ENCODE data around the gene TMEM63C.

TMEM63C gene, protein sequence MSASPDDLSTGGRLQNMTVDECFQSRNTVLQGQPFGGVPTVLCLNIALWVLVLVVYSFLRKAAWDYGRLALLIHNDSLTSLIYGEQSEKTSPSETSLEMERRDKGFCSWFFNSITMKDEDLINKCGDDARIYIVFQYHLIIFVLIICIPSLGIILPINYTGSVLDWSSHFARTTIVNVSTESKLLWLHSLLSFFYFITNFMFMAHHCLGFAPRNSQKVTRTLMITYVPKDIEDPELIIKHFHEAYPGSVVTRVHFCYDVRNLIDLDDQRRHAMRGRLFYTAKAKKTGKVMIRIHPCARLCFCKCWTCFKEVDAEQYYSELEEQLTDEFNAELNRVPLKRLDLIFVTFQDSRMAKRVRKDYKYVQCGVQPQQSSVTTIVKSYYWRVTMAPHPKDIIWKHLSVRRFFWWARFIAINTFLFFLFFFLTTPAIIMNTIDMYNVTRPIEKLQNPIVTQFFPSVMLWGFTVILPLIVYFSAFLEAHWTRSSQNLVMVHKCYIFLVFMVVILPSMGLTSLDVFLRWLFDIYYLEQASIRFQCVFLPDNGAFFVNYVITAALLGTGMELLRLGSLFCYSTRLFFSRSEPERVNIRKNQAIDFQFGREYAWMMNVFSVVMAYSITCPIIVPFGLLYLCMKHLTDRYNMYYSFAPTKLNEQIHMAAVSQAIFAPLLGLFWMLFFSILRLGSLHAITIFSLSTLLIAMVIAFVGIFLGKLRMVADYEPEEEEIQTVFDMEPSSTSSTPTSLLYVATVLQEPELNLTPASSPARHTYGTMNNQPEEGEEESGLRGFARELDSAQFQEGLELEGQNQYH

DNA sequence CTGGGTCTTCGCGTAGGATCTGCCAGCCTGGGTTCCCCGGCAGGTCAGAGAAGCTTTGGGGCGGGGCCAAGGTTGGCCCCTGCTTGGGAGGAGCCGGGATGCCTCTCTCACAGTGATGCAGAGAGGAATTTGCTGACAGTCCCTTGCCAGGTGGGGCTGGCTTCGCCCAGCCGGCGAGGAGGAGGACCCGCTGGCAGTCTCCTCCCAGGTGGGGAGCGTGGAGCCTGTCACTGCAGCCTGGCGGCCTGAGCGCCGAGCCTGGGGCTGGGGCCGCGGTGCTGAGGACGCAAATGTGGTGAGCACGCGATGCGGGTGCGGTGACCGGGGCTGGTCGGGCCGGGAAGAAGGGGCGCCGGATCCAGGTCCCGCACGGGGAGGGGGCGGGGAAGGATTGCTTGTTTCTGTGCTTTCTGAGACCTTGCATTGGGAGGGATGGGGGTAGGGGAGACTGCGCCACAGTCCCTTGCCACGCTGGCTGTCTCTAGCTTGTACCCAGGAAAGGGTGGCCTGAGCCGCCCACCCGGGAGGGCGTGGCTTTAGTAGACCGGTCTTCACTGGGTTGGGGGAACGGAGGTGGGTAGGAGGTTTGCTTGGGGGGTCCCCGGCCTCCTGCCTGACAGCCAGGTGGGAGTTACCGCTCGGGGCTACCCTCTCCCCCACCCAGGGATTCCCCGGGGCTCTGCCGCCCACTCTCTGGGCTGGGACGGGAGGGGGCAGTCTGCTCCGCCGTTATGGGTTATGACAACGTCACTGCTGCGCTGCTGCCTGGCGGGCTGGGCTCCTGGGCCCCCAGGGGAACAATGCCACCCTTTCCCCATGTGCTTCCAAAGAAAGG lies at the start of gene TMEM63C:
Gene TMEM63C (plus strand): TSS at position 196 of the 835 bp plus-strand sequence. CDS start 37,016 bp downstream, outside the sequence.
- peak within 1 kb of the TSS; percentile 88 for H3K4me2 ChIP-seq (ENCODE audit: low read depth, low read length)
- H3K9ac ChIP-seq (ENCODE audit: low read length) = peak within 1 kb of the TSS; percentile 60
- H3K9me2 ChIP-seq (replicated peaks; ENCODE audit: insufficient read depth, low read length) = no peaks in the 10 kb centered on the region
- H4K20me1 ChIP-seq (ENCODE audit: insufficient read depth, low read length) = no peaks in the 10 kb centered on the region
- TF ChIP-seq EZH2phosphoT487 (IDR thresholded peaks at IDR 0.05; ENCODE audit: low read length) = no peak
- TF ChIP-seq EZH2 (optimal IDR thresholded peaks at IDR 0.05; ENCODE audit: low read depth, low read length) = no peak
- TF ChIP-seq, protein P1, sequence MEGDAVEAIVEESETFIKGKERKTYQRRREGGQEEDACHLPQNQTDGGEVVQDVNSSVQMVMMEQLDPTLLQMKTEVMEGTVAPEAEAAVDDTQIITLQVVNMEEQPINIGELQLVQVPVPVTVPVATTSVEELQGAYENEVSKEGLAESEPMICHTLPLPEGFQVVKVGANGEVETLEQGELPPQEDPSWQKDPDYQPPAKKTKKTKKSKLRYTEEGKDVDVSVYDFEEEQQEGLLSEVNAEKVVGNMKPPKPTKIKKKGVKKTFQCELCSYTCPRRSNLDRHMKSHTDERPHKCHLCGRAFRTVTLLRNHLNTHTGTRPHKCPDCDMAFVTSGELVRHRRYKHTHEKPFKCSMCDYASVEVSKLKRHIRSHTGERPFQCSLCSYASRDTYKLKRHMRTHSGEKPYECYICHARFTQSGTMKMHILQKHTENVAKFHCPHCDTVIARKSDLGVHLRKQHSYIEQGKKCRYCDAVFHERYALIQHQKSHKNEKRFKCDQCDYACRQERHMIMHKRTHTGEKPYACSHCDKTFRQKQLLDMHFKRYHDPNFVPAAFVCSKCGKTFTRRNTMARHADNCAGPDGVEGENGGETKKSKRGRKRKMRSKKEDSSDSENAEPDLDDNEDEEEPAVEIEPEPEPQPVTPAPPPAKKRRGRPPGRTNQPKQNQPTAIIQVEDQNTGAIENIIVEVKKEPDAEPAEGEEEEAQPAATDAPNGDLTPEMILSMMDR (IDR thresholded peaks at IDR 0.05; ENCODE audit: low read length) = no peak
- no peaks in the 10 kb centered on the region for H3K79me2 ChIP-seq (ENCODE audit: low read length)
- peaks cover 9% of the 10 kb centered on the region; the same call in 1 of the 2 replicates for H3F3A ChIP-seq (ENCODE audit: insufficient read depth, low read length)
- H3K4me1 ChIP-seq (ENCODE audit: low read length) = peaks cover 24% of the 10 kb centered on the region
- H3K9me3 ChIP-seq (replicated peaks; ENCODE audit: insufficient read depth, low read length) = no peaks in the 10 kb centered on the region
- no peaks in the 10 kb centered on the region for H3K36me3 ChIP-seq (replicated peaks; ENCODE audit: insufficient read depth, low read length)
- DNase-seq = peak; percentile 91
- peak within 1 kb of the TSS; percentile 63; the same call in 1 of the 2 replicates for H3K27ac ChIP-seq (ENCODE audit: low read length)
- peak within 1 kb of the TSS; percentile 78 for H2AFZ ChIP-seq (ENCODE audit: low read length)
- H3K27me3 ChIP-seq (replicated peaks; ENCODE audit: insufficient read depth, low read length) = no peaks in the 10 kb centered on the region
- peak within 1 kb of the TSS; percentile 74 for H3K4me3 ChIP-seq (ENCODE audit: low read length)

DNA sequence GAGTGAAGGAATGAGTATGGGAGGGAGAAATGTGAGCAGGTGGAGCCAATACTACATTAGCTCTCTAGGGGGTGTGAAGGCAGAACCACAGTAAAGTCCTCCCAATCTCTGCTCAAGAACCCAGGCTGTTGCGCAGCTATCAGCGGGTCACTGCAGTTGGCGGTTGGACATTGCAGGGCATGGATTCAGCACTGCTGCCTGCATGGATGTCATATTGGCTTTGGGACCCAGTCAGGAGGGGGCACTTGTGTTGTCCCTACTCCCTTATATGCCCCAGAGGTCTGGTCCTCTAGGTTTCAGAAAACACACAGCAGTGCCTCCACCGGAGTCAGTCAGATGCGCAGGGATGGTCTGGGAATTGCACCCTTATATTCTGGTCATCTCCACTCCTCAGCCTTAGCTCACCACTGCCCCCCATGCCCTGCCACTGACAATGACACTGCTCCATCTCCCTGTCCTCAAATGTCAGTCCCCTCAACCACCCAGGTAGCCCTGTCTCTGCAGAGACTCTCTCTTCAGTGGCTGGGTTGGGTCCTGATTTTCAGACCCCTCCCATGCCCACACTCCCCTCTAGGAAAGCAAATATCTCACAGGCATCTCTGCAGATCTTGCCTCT lies 49.6 kb upstream of the TMEM63C start:
- H3K9me2 ChIP-seq (replicated peaks; ENCODE audit: insufficient read depth, low read length) = no peaks in the 10 kb centered on the region
- H3F3A ChIP-seq (ENCODE audit: insufficient read depth, low read length) = no peaks in the 10 kb centered on the region
- no peak overlapping the region for H3K9ac ChIP-seq (ENCODE audit: low read length)
- no peaks in the 10 kb centered on the region for H3K36me3 ChIP-seq (replicated peaks; ENCODE audit: insufficient read depth, low read length)
- no peak overlapping the region for H3K27ac ChIP-seq (ENCODE audit: low read length)
- no peaks in the 10 kb centered on the region for H4K20me1 ChIP-seq (ENCODE audit: insufficient read depth, low read length)
- H3K79me2 ChIP-seq (ENCODE audit: low read length) = no peaks in the 10 kb centered on the region
- DNase-seq = no peak
- TF ChIP-seq, protein P1 (IDR thresholded peaks at IDR 0.05; ENCODE audit: low read length) = no peak
- TF ChIP-seq EZH2phosphoT487 (IDR thresholded peaks at IDR 0.05; ENCODE audit: low read length) (no peak), EZH2 (optimal IDR thresholded peaks at IDR 0.05; ENCODE audit: low read depth, low read length) (no peak)
- no peak overlapping the region for H3K4me3 ChIP-seq (ENCODE audit: low read length)
- H3K4me1 ChIP-seq (ENCODE audit: low read length) = no peaks in the 10 kb centered on the region
- no peak overlapping the region for H2AFZ ChIP-seq (ENCODE audit: low read length)
- H3K27me3 ChIP-seq (replicated peaks; ENCODE audit: insufficient read depth, low read length) = no peaks in the 10 kb centered on the region; the same call in 1 of the 2 replicates
- no peaks in the 10 kb centered on the region for H3K9me3 ChIP-seq (replicated peaks; ENCODE audit: insufficient read depth, low read length)
- no peak overlapping the region for H3K4me2 ChIP-seq (ENCODE audit: low read depth, low read length)

DNA sequence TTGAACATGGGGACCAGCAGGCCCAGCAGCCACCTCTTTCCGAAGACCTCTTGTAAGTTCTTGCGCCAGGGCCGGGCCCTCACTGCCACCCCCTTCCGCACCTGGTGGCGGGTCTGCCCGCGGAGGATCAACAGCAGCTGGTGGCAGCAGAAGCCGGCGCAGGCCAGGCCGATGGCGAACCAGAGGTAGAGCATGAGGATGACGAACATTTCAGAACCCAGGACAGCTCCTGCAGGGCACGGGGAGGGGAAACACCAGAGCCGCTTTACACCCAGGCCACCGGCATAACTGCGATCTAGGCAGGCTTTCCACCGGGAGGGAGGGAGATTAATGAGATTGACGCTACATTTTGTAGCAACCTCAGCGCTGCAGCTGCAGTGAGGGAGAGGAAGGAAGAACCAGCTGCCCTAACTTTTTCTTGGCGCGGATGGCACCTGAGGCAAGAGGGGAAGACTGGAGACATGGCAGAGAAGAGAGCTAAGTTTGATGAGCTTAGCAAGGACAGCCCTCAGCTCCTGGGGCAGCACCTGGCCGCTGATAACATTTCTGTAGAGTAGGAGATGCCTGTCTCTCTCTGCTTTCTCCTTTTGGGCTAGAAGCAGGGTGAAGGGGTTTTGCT lies 47.8 kb upstream of the TMEM63C start:
- H4K20me1 ChIP-seq (ENCODE audit: insufficient read depth, low read length) = no peaks in the 10 kb centered on the region
- H3K79me2 ChIP-seq (ENCODE audit: low read length) = no peaks in the 10 kb centered on the region
- no peak overlapping the region for H3K4me2 ChIP-seq (ENCODE audit: low read depth, low read length)
- no peaks in the 10 kb centered on the region for H3K9me2 ChIP-seq (replicated peaks; ENCODE audit: insufficient read depth, low read length)
- H3K27me3 ChIP-seq (replicated peaks; ENCODE audit: insufficient read depth, low read length) = no peaks in the 10 kb centered on the region; the same call in 1 of the 2 replicates
- H3K27ac ChIP-seq (ENCODE audit: low read length) = no peak overlapping the region
- H2AFZ ChIP-seq (ENCODE audit: low read length) = no peak overlapping the region
- no peaks in the 10 kb centered on the region for H3K36me3 ChIP-seq (replicated peaks; ENCODE audit: insufficient read depth, low read length)
- H3K4me1 ChIP-seq (ENCODE audit: low read length) = no peaks in the 10 kb centered on the region
- H3F3A ChIP-seq (ENCODE audit: insufficient read depth, low read length) = no peaks in the 10 kb centered on the region
- TF ChIP-seq EZH2phosphoT487 (IDR thresholded peaks at IDR 0.05; ENCODE audit: low read length) (no peak), EZH2 (optimal IDR thresholded peaks at IDR 0.05; ENCODE audit: low read depth, low read length) (no peak)
- TF ChIP-seq, protein P1 (IDR thresholded peaks at IDR 0.05; ENCODE audit: low read length) = no peak
- no peaks in the 10 kb centered on the region for H3K9me3 ChIP-seq (replicated peaks; ENCODE audit: insufficient read depth, low read length)
- peak; percentile 60 for DNase-seq
- no peak overlapping the region for H3K4me3 ChIP-seq (ENCODE audit: low read length)
- no peak overlapping the region for H3K9ac ChIP-seq (ENCODE audit: low read length)

Measured in MM.1S (cell line).